ENCODE measurements around the gene BCAS1.

DNA sequence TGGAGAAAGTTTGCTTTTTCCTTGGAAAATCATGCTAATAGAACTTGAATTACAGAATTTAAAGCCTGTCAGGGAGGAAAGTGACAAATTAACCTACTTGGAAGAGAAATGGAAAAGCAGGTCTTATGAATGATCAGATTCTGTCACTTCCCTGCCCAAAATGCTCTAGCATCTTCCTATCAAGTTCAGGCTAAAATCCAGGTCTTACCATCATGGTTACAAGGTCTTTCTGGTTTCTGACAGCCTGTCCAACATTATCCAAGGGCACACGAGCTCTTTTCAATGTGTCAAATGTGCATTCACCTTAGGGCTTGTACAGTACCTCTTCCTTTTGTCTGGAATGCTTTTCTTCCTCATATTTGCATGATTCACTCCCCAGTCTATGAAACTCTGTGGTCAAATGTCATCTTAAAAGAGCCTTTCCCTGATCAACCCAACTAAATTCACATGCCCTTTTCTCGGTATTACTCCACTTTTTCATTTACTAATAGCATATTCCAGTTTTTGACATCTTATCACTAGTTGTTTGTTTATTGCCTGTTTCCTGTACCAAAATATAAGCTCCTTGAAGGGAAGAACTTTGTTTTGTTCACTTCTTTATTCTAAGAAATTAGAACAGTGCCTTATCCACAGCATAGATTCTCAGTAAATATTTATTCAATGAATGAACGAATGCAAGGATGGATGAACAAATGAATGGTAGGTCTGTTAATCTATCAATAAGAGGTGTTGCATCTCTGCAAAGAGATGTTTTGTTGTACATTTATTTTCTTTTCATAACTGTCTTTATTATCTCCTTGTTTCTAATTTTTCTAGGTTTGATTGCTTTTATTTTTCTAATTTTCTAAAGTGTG lies 139.5 kb downstream of the BCAS1 start:
- TF ChIP-seq, protein P1, sequence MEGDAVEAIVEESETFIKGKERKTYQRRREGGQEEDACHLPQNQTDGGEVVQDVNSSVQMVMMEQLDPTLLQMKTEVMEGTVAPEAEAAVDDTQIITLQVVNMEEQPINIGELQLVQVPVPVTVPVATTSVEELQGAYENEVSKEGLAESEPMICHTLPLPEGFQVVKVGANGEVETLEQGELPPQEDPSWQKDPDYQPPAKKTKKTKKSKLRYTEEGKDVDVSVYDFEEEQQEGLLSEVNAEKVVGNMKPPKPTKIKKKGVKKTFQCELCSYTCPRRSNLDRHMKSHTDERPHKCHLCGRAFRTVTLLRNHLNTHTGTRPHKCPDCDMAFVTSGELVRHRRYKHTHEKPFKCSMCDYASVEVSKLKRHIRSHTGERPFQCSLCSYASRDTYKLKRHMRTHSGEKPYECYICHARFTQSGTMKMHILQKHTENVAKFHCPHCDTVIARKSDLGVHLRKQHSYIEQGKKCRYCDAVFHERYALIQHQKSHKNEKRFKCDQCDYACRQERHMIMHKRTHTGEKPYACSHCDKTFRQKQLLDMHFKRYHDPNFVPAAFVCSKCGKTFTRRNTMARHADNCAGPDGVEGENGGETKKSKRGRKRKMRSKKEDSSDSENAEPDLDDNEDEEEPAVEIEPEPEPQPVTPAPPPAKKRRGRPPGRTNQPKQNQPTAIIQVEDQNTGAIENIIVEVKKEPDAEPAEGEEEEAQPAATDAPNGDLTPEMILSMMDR (conservative IDR thresholded peaks at IDR 0.05 in 1 of 2, IDR thresholded peaks at IDR 0.05 in 1 of 2; ENCODE audit: extremely low read depth in 1 of 2, insufficient read depth in 1 of 2, low read depth in 1 of 2, low read length in 2 of 2) = no peak
- TF ChIP-seq EZH2 (IDR thresholded peaks at IDR 0.05; ENCODE audit: borderline replicate concordance, low read length) = no peak
